ENCODE results near the gene SEC22B.
"Not testable (repeated sequence)": the region's sequence is repeated elsewhere in the genome, so short reads cannot be mapped to it uniquely, and the experiment has no call there.

The SEC22B gene

DNA sequence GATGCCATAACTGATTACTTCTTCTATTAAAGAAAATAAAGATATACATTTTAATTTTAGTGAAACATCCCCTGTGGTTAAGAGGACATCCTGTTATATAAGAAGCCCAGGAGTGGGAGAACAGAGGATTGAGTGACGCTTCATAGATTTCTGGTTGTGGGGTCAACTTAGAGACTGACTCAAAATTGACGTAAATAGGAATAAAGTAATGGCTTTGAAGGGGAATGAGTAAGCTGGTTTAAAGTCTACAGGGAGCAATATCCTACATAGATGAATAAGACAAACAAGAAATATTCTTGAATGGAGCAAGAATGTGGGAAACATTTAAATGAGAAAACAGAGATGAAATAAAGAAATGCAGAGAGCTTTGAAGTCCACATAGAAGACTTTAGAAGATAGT lies 60.2 kb downstream of the SEC22B start:
- DNase-seq (ENCODE audit: low read depth) = not testable (repeated sequence)

DNA sequence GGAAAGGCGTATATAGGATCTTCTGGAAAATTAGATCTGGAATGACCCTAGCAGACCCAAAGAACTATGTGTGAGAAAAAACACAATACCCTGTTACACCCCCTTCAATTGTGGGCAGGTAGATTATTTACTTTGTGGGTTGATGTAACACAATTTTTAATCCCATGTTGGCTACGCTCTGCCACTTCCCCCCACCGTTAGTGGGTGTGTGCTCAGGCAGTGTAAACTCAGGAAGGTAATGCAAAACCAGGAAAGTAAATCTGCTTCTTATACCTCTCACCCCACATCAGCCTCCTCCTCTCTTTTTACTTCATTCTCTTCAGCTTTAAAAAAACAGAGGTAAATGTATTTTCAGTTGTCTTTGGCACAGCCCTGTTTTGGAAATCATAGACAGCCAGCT lies 63.2 kb downstream of the SEC22B start:
- not testable (repeated sequence) for DNase-seq (ENCODE audit: low read depth)

DNA sequence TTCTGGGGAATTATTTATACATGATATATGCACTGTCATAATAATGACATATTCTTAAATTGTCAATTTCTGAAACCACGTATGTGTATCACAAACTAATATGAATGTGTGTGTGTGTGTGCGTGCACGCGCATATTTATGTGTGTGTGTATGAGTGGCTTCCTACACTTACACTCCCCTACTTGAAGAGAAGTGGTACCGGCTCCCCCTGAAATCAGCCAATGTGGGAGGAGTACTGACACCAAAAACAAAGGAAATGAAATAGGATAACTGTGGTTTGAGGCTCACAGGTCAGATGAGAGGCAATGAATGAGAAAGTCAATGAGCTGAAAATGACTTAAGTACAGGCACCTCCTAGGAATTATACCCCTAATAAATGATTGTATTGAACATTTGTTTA lies 64.1 kb downstream of the SEC22B start:
- not testable (repeated sequence) for DNase-seq (ENCODE audit: low read depth)

DNA sequence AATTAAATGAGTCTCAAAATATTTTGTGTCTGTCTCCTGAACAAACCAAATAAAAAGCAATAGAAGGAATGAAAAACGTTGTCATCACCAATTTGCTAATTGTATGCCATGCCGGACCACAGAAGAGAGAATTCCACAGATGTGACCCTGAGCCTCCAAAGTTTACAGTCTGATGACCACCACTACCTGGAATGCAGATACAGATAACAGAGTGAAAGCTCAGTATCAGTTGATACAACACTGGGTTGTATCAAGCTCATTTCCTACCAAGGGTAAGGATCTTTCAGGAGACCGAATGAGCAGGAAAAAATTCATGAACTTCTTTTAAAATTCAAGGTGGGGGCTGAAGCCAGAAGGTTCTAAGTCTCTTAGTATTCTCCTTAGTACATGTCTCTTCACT lies 64.5 kb downstream of the SEC22B start:
- not testable (repeated sequence) for DNase-seq (ENCODE audit: low read depth)

DNA sequence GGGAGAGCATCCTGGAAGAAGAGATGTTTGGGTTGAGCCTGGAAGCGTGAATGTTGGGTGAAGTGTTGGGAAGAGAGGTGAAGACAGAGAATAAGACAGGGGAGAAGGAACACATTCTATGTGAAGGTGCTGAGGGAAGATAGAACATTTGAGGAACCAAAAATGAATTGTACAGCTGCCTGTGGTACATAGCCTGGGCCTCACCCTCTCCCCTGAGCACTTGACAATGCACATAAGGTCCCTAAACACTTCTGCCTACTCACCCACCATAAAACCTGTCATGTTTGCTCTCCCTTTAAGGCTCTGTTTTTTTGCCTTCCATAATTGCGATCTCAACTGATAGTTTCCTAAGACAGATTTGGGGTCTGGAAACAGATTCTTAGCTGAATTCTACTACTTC lies 65.3 kb downstream of the SEC22B start:
- DNase-seq (ENCODE audit: low read depth) = not testable (repeated sequence)

DNA sequence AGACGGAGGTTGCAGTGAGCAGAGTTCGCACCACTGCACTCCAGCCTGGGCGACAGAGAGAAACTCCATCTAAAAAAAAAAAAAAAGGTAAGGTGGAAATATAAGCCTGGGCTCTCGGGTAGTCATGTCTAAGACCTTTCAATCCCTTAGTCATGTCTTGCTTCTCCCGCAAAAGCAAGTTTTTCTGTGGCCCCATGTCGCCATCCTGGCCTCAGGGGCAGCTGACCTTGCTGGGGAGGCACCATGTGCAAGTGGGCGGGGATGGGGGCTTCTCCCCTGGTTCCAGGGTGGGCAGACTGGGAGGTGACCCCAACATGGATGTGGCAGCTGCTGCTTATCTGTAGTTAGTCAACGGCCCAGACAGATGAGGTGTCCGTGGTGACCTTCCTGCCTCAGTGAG lies 66.7 kb downstream of the SEC22B start:
- DNase-seq (ENCODE audit: low read depth) = not testable (repeated sequence)

DNA sequence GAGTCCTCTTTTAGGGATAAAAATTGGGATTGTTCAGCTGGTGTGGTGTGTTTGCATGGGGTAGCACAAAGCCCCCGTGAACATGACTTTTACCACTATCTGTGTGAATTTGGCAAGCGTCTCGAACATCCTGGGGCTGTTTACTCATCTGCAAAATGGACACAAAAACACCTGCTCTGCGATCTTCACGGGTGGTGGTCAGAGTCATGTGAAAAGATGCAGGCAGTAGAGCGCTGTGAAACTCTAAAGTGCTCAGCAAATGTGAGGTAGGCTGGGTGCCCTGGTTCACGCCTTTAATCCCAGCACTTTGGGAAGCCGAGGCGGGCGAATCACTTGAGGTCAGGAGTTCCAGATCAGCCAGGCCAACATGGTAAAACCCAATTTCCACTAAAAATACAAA lies 67.1 kb downstream of the SEC22B start:
- DNase-seq (ENCODE audit: low read depth) = not testable (repeated sequence)

DNA sequence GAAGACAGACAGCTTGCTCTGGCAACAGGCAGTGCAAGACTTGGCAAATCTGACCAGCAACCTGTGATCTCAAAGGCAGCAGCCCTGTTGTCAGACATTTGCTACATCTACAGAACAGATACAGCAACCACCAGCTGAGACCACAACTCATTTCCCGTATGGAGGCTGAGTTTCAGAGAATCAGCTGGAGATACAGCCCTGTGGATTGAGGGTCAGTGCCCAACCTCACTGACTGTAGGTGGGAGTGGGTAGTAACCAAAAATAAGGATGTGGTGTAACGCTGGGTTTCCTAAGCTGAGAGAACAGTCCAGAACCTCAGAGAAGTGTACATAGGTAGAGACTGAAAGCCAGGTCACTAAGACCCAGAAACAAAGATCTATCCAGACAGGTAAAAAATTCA lies 71.0 kb downstream of the SEC22B start:
- not testable (repeated sequence) for DNase-seq (ENCODE audit: low read depth)

DNA sequence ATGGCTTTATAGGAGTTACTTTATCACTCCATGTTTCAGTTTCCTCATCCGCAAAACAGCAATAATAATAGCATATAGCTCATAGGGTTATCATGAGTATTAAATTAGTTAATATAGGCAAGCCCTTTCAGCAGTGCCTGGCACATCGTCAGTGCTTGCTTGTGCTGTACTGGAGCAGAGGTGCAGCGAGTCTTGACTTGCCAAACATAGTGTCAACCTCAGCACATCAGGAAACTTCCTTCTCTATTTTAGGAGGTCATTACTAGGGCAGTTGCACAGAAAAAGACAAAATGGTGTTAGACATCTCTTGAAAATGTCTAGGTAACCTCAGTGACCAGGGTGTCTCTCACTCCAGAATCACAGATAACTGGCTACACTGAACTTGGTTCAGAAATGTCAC lies 72.6 kb downstream of the SEC22B start:
- DNase-seq (ENCODE audit: low read depth) = not testable (repeated sequence)

DNA sequence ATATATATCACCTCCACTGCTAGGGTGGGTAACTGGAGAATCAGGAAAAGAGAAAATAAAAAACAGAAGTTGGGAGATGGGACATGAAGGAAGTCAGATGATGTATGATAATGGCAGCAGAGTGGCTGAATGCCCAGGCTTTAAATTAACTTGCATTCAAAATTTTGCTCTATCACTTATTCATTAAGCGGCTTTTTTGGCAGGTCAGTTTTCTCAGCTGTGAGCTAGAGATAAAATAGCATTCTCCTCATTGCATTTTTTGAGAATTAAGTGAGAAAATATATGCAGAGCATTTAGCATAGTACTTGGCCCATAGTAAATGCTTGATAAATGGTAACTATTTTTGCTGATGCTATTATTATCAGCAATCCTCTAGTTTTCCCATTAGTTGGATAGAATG lies 74.7 kb downstream of the SEC22B start:
- DNase-seq (ENCODE audit: low read depth) = not testable (repeated sequence)
